GM19463 (cell line): Measurements from ENCODE around the gene MXRA8.

Experiments used
- ATAC-seq: cut with Tn5 transposase; IDR thresholded peaks from one replicate; pipeline ENCODE4 v1.9.1; 2021; ENCODE audit warnings: mild to moderate bottlenecking, moderate library complexity; ENCODE audit not compliant: unreplicated experiment

The MXRA8 gene

DNA sequence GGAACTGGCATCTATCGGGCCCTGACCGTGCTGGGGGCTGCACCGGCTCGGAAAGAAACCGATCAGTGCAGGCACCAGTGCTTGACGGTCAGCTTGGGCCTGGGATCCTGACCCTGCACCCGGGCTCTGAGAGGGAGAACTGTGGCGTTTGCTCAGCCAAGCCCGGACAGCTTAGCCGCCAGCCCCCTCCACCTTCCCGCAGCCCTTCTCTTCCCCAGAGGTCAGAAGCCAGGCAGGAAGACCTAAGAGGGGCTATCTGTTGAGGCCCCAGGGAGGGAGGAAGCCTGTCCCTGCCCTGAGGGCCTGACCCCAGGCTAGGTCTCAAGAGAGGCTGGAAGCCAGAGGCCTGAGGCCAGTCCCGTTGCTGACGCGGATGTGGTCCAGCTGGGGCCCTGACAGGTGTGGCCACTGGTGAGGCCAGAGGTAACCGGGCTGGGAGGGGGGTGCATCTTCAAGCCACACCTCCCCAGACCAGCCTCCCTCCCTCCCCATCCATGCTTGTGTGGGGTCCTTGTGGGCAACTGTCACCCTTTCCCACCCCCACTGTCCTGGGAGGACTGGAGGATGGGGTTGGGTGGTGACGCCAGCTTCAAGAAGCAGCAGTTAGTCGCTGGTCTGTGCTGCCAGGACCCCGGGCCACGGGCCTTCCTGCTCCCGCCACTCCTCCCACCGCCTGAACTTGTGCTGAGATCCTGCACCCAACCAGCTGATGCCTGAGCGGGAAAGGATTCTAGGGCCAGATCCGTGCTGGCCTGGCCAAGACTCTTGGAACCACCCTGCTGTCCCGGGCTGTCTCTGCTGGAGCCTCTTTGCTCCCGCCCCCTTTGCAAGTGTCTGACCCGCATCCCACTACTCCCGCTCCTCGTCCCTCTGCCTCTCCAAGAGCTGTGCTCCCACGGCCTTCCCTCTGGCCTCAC lies 6.6 kb downstream of the MXRA8 start:
- no peak for ATAC-seq

DNA sequence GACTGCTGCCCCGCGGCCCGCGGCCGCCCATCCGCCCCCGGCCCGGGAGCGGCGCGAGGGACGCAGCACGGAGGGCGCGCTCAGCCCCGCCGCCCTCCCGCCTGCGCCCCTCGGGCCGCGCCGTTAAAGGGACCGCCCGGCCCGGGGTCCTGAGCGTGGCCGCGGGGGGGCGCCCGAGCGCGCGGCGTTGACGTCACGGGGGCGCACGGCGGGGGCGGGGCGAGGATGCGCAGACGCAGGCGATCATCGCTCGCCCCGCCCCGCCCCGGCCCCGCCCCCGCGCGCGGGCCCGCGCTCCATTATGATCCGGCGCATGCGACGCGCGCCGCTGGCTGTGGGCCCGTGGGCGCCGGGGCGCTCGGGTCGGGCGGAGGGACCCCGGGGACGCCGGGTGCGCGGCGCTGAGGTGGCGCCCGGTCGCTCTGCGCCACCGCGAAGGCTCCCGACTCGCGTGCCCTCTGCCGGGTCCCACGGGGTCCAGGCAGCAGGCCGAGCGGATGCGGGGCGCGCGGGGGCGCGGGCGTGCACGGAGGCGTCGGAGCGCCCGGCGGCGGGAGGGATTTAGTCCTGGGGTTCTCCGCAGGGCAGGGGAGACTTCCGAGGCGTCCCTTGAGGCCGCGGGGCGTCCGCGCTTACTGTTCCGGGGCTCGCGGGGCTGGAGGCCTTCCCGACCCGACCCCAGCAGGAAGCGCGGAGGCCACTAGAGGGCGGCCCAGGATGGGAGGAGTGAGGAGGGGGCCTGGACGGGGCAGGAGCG lies 8.9 kb downstream of the MXRA8 start, which contains the start of gene DVL1:
Gene DVL1, minus strand, starts transcription at position 163 of the 757 bp plus-strand sequence. CDS start 353 bp downstream, outside the sequence.
- ATAC-seq, result peak; percentile 64

DNA sequence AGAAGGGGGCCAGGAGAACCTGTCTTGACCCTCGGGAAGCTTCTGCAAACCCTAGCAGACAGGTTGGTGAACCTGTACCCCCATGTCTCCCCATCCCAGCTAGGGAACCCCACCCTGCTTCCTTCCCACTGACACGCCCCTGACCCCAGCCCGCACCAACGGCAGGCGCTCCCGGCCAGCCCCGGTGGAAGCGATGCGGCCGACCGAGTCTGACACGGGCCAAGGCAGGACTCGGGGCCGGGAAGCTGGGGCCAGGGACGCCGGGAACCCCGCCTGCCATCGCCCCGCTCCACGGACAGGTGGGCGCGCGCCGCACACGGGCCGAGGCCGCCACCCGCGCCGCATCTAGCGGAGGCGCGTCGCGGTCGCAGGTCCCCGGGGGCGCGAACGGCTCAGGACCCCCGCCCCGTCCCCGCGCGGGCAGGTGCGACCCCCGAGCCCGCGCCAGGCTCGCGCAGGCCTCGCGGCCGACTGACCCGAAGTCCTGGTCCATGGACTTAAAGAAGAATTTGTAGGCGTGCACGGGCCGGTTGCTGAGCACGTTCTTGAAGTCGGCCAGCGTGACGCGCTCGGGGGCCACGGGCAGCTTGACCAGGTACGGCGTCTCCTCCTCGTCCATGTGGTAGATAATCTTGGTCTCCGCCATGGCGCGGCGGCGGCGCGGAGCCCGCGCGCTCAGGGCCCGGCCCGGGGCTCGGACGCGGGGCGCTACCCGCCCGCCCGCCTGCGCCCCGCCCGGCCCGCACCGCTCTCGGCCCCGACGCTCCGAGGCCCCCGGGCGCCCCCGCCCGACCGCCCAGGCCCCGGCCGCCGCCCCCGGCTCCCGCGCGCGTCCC lies 9.7 kb downstream of the MXRA8 start:
- peak; percentile 34 for ATAC-seq

DNA sequence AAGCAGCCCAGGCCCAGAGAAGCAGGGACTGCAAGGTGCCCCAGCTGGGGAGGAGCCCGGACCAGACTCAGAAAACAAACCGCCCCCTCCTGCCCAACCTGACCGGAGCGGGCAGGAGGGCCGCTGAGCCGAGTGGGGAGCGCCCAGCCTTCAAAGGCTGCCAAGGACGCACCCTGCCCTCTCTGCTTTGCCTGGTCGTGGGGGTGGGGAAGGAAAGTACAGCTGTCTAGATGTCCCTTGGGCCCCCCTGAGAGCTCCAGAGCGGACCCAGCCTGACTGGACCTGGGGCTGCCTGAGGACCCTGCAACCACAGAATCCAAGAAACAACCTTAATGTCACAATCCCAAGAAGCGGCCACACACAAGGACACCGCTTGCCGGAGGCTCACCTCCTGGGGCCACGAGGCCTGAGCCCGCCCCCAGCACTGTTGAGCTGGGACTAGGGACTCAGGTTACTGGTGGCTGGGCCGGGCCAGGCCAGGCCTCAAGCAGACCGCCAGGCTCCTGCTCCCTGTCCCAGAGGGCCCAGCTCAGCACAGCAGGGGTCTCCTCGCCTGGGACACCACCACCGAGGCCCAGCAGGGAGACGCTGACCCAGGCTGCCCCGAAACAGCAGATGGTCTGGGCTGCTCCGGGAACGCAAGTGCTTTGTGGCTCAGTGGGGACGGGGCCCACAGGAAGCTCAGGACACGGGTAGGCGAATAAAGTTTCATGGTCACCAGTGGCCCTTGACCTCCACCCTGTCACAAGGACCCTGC lies 10.5 kb downstream of the MXRA8 start:
- ATAC-seq, result no peak

DNA sequence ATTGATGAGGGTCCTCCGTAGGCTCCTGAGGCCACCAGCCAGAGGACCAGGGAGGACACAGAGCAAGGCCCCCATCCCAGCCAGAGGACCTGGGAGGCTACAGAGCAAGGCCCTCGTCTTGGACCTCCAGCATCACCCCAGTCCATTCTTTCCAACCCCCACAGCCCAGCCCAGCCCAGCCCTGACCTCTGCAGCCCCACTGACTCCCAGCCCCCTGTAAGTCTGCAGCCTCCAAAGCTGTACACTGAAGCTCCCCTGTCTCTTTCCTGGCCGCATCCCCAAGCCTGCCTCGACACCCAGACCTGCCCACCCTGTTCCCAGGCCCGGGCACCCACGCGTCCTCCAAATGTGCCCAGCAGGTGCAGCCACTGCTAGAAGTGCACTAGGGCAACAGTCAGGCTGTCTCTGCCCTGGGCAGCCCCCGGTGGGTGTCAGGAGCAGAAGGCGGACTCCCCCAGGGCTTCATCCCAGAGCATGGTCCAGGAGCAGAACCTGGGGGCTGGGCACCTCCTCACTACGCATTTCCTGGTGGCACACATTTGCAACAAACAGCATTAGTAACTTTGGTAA lies 11.2 kb downstream of the MXRA8 start:
- ATAC-seq, result no peak

DNA sequence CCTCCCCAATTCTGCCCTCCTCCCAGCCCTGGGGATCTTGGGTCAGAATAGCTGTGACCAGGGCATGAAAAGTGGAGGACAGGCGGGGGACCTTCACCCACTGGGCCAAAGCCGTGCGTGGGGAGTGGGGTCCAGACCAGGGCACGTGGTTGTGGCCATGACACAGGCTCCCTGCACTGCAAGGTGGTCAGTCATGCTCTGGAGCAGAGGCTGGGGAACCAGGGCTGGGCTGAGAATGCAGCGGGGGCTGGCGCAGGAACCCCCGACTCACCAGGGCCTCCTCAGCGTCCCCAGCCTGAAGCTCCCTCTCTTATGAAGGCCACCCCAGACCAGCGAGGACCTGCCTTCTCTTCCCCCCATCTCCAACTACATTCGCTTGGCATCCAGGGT lies 11.9 kb downstream of the MXRA8 start:
- ATAC-seq, result no peak

DNA sequence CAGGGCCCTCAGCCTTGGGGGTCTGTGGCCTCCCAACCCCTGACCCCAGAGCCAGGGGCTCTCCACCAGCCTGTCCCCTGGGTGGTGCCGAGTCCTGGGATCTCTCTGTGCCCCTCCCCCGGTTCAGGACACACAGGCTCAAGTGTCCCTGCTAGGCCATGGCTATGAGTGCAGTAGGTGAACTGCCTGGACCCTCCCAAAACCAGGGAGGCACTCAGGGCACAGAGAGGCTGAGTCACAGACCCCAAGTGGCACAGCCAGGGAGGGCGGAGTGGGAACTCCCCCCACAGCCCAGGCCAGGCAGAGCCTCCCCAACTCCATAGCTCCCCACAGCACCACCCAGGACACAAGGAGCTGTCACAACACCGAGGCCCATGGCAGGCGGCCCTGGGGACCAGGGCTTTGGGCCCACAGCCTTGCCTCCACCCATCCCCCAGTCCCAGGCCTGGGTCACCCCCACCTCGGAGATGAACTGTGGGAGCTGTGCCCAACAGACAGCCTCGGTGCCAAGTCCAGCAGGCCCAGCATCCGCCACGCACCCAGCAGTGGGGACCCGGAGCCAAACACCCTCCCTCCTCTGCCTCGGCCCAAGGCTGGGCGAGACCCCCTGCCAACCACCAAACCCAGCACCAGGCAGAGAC lies 12.4 kb downstream of the MXRA8 start:
- ATAC-seq, result no peak

DNA sequence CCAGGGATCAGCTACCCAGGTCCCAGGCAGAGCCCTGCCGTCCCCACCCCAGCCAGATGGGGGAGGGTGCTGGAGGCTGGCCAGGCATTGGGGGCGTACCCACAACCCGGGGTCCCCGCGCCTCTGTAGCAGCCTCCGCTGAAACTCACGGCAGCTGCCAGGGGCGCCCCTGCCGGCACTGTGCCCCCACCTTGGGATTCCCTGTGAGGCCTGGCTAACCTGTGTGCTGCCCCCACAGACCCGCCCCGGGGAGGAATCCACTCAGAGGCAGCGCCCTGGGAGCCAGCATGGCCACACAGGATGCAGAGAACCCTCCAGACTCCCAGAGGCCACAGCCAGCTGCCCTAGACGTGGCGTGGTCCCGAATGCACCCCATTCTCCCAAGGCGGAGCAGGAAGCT lies 13.0 kb downstream of the MXRA8 start:
- no peak for ATAC-seq

DNA sequence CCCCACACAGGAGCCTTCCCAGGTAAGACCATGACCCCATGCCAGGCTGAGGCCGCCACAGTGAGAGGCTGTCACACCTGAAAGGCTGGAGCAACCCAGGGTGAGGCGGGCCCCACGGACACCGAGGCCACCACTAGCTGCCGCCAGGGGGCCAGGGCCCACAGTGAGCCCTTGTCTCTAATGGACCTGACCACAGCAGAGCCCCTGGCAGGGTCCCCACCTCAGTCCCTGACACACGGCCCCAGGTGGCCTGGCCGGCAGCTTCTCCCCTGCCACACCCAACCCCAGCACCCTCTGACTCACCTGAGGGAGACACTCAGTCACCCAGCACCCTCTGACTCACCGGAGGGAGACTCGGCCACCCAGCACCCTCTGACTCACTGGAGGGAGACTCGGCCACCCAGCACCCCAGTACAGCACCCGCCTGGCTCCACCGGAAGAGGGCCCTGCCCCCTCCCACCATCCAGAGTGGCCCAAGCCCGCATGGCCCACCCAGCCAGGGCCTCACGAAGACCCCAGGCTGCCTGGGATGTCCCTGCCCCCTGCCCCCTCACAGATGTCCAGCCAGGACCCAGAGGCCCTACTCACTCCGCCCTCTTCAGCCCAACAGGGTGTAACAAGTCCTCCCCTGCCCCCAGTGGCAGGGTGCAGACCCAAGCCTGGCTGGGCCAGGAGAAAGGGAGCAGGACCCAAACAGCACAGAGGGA lies 13.5 kb downstream of the MXRA8 start:
- no peak for ATAC-seq

DNA sequence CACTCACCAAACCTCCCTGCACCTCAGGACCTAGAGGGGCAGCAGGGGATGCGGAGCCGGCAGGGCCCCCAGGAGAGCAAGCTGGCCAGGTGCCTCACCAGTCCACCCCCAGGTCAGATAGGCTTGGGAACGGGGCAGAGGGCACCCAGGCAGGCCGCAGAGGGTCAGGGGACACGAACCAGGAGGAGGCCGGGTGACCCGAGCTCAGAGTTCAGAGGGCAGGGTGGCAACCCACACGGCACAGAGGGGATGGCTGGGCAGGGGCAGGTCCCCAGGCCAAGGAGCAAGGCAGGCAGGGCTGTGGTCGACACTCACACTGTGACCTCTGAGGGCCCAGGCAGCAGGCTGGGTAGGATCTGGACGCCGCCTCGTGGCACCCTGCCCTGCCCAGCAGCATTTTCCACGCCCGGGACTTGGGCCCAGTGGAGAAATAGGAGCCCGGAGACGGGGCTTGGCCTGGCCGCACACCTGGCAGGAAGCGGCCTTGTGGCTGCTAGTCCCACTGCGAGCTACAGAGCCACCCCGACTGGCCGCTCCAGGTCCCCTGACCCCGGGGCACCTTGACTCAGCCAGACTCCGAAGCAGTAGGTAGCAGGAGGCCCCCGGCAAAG lies 14.4 kb downstream of the MXRA8 start:
- ATAC-seq, result no peak

DNA sequence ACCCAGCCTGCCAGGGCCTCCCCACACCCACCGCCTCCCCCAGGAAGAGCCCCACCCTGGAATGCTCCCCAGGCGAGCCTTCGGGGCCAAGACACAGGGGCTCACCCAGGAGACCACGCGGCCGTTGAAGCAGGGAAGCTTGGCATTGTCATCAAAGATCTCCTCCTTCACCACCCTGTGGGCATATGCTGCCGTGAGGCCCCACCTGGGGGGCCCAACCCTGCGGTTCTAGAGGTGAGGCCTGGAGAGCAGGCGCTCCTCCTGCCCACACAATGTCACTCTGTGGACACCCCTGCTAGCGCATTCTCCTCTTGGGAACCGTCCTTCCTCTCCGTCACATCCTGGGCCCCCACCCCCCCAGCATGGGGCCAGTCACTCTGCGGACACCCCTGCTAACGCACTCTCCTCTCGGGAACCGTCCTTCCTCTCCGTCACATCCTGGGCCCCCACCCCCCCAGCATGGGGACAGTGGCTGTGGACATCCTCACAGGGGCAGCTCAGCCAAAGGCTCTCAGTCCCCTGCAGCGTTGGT lies 15.7 kb downstream of the MXRA8 start:
- ATAC-seq, result no peak

DNA sequence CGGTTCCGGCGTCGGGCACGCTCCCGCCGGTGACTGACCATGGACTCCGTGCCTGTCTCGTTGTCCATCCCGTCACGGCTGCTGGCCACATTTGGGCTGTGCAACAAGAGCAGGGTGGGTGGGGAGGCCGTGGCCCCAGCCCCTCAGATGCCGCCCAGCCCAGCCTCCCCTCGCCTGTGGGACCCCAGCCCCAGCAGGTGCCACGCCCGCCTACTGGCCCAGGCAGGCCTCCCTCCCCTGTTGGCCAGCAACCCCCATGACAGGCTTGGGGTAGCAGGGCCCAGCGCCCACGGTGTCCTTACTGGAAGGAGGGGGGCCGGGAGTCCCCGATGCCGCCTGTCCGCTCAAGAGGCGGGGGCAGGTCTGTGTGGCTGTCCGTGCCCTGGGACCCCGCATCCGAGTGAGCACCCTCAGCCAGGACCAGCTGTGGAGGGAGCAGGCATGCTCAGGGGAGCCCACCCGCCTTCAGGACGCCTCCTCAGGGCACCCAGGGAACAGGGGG lies 16.2 kb downstream of the MXRA8 start:
- no peak for ATAC-seq

DNA sequence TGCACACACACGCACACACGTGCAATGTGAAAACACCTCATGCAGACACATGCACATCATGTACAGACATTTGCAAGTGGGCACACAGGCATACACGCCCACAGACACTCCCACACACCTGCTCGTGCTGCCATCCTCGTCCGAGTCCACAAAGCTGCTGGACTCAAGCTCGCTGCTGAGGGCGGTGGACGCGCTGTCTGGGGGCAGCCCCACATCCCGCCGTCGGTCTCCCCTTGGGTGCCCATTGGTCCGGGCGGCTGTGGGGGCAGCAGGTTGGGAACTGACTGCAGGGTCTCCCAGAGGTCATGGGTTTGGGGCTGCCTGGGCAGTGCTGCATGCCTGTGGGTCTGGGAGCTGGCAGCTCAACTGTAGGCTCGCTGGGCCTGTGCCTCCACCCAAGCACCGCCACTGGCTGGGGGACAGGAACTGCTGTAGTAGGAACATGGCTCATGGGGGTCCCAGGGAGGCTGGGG lies 16.8 kb downstream of the MXRA8 start:
- ATAC-seq, result no peak

DNA sequence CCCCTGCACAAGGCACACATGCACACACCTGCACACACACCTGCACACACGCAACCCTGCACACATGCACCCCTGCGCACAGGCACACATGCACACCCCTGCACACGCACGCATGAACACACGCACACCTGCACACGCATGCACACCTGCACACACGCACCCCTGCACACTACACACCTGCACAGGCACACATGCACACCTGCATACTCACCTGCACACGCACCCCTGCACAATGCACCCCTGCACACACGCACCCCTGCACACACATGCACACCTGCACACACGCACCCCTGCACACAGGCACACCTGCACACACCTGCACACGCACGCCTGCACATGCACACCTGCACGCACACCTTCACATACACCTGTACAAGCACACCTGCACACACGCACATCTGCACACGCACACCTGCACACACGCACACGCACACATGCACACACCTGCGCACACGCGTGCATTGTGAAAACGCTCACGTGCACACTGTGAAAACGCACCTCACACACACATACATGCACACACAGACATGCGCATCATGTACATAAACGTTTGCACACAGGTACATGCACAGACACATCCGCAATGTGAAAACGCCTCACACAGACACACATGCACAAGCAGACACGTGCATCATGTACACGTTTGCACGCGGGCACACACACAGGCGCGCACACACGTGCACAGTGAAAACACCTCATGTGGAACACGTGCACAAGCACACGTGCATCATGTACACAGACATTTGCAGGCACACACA lies 17.4 kb downstream of the MXRA8 start:
- no peak for ATAC-seq

DNA sequence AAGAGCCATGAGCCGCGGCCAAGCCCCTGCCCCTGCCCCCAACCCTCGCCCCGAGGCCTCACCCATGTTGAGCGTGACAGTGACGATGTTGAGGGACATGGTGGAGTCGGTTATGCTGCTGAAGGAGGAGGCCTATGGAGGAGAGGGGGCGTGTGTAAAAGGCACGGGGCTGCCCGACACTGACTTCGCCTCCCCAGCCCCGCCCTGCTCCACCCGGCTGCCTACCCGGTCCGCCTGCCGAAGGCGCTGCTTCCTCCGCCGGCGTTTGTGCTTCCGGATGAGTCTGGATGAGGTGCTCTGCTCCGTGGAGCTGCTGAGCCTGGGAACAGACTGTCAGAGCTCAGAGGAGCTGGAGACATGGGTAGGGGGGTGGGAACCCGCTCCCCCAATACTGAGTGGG lies 18.2 kb downstream of the MXRA8 start:
- ATAC-seq, result no peak

DNA sequence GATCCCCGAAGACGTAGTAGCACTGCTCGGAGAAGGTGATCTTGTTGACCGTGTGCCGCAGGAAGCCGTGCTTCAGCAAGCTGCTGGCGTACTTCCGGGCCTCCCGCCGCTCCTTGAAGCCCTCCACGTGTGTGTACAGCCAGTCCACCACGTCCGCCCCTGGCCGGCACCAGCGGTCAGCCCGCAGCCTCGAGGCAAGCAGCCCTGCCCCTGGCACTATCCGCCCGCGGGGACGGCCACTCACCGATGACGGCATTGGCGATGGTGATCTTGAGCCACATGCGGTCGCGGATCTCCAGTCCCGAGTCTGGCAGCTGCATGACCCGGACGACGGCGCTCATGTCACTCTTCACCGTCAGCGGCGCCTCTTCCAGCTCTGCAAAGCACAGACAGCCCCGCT lies 20.1 kb downstream of the MXRA8 start:
- ATAC-seq, result no peak

DNA sequence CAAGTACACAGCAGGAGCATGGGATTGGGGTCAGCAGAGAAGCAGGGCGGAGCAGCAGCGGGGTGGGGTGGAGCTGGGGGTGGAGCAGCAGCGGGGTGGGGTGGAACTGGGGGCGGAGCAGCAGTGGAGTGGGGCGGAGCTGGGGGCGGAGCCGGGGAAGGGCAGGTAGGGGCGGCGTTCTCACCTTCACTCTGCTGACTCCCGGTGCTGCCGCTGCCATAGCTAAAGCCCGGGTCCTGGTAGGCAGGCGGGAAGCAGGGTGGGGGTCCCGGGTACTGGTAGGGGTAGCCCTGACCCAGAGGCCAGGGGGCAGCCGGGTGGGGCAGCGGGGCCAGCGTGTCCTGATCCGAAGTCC lies 20.6 kb downstream of the MXRA8 start:
- no peak for ATAC-seq
